GM20000 (cell line): Measurements from ENCODE around the gene POTEJ.
"Not testable (repeated sequence)": the region's sequence is repeated elsewhere in the genome, so short reads cannot be mapped to it uniquely, and the experiment has no call there.

Experiments used
- DNase-seq: peaks from one replicate; pipeline ENCODE4 v3.0.0; 2012; ENCODE audit warnings: low spot score

POTEJ gene

DNA sequence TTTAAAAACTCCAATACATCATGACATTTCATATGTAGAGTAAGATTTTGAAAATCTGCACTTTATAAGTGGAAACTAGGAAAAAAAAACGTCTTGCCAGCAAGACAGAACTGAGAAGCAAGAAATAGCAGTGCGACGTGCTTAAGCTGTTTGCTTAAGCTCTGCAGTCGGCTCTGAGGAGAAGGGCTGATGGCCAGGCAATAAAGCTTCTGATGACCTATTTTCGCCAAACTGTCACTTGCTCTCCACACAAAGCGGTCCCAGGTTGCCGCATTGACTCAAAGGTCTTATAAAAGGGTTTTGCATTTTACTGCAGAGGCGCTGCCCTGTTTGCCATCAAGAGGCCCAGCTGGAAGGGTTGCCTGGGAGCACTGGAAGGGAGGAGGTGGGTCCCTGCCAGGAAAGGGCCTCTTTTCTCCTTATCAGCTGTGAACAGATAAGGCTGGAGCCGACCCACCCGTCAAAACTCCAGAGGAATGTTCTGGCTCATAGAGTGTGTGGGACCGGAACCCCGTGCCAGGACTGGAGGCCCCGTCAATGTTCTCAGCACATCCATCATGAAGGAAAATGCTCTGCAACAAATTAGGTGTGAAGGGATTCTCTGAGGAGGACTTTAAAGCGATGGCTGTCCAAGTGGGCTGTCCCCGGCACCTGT, 9.5 kb upstream of the POTEJ start:
- DNase-seq: not testable (repeated sequence)

DNA sequence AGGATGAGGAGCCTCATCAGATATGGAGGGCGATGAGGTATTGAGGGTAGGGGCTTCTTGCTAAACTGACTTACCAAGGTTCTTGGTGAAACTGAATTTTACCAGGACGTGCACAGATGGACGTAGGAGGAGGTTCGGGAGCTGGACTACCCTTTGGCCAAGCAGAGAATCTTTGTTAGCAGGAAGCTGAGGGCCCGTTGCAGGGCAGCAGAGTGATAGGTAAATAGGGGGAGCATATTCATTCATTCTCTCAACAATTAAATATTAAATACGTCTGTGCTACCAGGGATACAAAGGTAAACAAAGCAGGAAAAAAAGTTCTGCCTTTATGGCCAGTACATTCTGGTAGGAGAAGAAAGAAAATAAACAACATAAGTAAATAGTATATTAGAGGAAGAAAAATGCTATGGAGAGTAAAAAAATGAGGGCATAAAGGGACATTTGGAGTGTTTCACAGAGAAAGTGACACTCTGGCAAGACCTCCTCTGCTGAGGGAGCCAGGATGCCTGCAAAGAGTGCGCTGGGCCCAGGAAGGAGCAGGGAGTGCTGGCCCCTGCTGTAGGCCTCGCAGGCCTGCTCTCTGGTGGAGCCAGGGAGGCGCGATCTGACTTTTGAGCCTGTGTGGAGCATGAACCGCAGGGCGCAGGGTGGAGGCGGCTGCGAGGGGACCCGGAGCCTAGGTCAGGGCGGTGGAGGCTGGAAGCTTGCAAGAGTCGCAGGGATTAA, 2.8 kb upstream of the POTEJ start:
- DNase-seq: not testable (repeated sequence)

DNA sequence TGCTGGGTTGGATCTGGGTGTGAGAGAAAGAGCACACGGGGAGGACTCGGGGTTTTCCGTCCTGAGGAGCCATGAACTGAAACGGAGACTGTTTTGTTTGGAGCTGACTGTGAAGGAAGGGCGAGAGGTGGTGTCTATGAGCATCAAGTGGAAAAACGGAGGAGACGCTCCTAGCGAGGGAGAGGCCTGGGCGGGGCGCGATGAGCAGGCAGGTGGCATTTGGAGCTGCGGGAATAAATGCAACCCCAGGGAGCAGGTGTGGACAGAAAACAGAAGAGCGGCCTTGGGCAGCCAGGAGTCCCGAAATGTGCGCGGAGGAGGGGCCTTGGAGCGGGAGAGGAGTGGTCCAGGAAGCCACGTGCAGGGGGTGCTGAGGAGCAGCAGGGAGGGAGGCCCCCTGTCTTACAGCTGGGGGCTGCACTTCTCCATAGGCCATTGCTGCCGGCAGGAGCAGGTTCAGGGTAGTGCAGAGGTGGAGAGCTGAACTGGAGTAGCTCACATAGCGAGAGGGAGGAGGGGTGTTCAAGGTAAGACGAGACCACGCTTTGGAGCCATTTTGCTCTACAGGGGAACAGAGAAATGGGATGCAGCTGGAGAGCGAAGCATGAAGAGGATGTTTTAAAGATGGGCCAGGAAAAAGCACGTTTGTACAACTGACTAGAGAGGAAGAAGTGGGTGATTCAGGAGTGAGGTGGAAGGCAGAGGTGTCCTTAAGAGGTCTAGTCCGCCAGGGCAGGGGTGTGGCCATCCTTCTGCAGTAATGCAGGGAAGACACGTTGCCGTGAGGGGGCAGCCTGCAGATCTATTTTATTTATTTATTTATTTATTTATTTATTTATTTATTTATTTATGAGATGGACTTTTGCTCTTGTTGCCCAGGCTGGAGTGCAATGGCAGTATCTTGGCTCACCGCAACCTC, 2.0 kb upstream of the POTEJ start:
- DNase-seq: not testable (repeated sequence)

DNA sequence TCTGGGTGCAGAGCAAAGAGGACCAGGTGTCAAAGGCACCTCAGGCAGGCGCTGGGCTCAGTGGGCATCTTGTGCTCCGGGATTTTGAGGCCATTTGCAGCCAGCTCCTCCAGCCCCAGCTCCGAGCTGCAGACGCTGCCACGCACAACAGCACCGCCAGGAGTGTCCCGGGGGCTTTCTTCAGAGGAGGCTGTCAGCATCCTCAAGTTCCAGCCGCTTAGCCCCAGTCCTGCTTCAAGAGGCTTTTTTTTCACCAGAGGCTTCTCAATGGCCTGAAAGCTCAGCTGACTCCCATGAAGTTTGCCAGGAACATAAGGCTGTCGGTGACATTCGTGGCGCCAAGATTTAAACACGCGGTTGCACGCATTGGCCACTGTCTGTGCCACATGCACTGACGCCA, 754 bp upstream of the POTEJ start:
- DNase-seq: not testable (repeated sequence)

DNA sequence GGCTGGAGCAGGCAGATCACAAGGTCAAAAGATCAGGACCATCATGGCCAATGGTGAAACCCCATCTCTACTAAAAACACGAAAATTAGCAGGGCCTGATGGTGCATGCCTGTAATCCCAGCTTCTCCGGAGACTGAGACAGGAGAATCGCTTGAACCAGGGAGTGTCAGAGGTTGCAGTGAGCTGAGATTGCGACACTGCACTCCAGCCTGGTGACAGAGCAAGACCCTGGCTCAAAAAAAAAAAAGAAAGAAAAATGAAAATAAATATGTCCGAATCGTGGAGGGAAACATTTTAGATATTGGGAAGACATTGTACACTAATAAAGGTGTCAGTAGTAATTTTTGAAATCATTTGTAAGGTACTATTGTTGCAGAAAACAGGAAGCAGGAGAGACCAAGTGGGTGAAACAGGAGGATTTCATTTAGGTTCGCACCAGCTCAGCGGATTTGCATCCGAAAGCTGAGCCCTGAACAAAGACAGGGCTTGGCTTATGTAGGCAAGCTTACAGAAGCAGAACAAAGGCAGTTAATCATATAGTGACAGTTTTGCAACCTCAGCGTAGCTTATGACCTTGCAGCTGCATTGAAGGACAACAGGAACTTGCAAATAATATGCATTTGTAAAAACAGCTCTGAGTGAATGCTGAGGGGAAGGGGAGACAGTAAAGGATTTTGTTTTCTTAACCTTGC, 17.7 kb downstream of the POTEJ start:
- DNase-seq: not testable (repeated sequence)

DNA sequence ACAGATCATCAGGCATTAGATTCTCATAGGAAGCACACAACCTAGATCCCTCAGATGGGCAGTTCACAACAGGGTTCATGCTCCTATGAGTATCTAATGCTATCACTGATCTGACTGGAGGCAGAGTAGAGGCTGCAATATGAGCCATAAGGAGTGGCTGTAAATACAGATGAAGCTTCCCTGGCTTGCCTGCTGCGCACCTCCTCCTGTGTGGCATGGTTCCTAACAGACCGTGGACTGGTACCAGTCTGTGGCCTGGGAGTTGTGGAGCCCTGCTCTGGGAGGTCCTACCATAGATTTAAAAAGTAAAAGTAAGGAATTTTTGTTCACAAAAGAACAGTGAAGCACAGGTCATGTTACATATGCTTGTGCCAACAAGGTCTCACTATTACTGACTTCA, 27.7 kb downstream of the POTEJ start:
- DNase-seq: not testable (repeated sequence)

DNA sequence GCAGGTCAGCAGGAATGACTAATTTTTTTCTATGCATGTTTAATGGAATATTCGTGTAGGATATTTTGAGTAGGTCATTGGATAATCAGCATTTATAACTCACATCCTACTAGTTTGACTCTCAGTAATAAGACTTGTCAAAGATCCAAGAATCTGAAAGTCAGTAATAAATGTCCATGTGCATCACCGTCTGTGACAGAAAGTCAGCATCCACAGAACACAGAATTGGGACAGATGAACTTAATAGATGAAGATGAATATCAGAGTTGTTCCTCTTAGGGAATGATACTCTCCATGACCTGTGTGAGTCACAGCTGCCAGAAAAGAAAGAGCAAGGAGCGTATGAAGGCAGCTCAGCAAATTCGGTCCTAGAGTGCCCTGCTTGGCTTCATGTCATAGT, 30.4 kb downstream of the POTEJ start:
- DNase-seq: not testable (repeated sequence)

DNA sequence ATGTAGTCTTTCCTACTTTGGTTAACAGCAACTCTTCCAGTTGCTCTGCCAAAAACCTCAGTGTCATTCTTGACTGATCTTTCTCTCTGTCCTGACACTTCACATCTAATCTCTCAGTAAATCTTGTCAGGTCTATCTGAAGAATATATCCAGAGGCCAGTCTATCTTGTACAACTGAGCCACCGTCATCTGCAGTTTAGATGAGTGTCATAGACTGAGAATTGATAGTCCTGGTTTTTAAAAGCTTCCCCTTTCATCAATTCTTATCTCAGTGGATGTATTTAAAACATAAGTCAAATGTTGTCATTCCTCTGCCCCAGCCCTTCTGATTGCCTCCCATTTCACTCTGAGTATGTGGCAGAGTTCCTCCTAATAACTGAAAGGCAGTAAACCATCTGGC, 38.0 kb downstream of the POTEJ start:
- DNase-seq: not testable (repeated sequence)

DNA sequence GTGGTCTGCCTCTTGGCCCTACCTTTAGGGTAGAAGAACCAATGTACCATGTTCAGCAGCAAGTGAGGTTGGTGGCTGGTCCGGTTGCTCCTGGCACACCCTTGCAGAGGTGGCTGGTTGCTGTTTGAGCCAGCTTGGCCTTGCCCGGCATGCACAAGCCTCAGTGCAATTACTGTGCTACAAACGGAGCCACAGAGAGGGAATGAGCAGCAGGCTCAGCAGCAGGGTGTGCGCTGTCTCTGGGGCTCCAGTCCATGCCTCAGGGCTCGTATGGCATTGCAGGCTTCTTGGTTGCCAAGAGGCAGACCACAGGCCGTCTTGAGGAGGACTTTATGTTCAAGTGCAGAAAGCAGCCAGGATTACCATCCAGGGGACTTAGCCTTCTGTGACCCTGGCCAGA, 53.3 kb downstream of the POTEJ start:
- DNase-seq: not testable (repeated sequence)

DNA sequence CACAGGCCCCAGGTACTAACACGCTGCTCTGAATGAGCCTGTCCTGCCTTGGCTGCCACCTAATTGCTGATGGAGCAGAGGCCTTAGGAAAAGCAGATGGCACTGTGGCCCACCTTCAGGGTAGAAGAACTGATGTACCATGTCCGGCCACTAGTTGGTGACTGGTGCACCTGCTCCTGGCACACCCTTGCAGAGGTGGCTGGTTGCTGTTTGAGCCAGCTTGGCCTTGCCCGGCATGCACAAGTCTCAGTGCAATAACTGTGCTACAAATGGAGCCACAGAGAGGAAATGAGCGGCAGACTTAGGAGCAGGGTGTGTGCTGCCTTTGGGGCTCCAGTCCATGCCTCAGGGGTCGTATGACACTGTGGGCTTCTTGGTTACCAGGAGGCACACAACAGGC, 54.4 kb downstream of the POTEJ start:
- not testable (repeated sequence) for DNase-seq

DNA sequence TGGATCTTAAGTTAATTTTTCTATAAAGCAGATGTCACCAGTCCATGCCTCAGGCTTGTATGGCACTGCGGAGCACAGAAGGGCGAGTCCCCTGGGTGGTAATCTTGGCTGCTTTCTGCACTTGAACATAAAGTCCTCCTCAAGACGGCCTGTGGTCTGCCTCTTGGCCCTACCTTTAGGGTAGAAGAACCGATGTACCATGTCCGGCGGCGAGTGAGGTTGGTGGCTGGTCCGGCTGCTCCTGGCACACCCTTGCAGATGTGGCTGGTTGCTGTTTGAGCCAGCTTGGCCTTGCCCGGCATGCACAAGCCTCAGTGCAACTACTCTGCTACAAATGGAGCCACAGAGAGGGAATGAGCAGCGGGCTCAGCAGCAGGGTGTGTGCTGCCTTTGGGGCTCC, 56.3 kb downstream of the POTEJ start:
- not testable (repeated sequence) for DNase-seq

DNA sequence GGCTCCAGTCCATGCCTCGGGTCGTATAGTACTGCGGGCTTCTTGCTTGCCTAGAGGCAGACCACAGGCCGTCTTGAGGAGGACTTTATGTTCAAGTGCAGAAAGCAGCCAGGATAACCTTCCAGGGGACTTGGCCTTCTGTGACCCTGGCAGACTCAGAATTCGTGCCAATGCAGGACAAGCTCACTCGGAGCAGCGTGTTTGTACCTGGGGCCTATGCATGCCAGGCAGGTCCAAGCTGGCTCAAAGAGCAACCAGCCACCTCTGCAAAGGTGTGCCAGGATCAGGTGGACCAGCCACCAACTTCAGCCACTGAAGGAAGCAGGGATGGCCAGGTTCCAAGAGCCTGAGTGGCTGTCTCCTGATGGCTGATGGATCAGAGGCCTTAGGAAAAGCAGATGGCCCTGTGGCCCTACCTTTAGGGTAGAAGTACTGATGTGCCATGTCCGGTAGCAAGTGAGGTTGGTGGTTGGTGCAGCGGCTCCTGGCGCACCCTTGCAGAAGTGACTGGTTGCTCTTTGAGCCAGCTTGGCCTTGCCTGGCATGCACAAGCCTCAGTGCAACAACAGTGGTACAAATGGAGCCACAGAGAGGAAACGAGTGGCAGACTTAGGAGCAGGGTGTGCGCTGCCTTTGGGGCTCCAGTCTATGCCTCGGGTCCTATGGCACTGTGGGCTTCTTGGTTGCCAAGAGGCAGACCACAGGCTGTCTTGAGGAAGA, 58.9 kb downstream of the POTEJ start:
- not testable (repeated sequence) for DNase-seq

DNA sequence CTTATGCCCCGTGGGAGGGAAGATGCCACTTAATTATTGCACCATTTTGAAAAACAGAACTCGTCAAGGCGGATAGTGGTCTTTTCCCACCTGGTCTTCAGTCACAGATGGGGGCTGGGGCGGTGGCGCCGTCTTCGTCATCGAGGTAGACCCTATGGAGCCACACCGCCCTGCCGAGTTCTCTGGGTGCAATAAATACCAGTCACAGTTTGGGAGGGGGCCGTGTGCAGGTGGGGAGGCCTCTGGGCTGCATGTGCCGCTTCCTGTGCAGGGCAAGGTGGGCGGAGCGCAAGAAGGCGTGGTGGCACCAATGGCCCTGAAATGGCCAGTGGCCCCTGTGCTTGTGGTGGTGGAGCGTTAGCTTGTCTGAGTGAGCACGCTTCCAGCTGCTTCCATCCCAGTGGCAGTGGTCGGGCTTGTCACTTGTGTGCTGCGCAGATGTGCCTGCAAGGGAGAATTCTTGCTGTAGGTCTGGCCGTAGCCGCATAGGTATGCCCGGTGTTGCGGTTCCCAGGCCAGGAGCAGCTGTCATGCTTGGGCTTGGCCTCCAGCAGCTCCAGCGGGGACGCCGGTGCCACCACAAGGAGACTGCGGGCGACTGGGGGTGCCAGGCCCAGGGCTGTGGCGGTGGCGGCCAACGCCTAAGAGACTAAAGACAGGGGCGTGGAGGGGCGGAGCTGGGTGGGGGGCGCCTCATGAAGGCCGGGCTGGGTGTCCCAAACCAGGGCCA, 81.0 kb downstream of the POTEJ start:
- not testable (repeated sequence) for DNase-seq

DNA sequence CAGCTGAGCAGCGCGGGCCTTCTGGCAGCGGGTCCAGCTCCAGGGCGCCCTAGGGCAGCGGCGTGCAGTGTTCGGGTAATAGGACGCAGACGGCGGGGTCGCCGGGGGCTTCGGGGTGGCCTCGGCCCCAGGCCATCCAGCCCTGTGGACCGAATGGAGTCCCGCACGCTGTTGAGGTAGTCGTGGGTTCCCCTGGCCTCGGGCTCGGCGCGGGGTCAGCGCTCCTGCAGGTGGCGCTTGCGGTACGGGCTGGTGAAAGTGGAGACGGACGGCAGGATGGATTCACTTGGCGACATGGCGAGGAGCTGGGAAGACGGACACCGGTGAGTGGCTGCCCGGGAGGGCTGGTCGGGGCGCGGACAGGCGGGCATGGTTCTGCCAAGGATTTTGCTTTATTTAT, 82.2 kb downstream of the POTEJ start:
- not testable (repeated sequence) for DNase-seq

DNA sequence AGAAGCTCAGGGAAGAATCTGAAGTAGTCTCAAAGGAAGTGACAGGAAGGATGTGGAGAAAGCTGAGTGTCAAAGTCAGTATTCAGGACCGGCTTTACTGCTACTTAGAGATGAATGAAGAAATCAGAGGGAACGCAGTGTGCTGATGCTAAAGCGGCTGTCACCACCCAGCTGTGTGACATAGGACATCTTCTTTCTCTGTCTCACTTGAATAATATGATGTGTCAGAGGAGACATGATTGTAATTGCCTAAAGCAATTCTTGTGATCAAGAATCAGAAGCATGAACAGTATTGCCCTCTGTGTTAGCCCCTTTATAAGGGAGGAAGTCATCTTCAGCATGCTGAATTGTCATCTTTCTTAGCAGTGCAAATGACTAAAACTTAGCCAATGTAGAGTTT, 92.0 kb downstream of the POTEJ start:
- not testable (repeated sequence) for DNase-seq
